PC-9 (cell line): ENCODE results near the gene SOX5. TPM values are rescaled to one million over a fixed set of nuclear protein-coding genes. Genes with fewer than 3 reads are reported as not detected.

Source experiments
- BruUV-seq: library from RNA; stranded (reverse); fragments of 400-500 nt; replicated peaks from 2 replicates; lab custom pipeline; 2021; lab: Mats Ljungman, UMichigan
- CTCF ChIA-PET: fragments of 300-600 bp; sonication (Branson Sonifier 250); formaldehyde crosslinking; loops from one replicate; lab custom pipeline; 2022; ENCODE audit warnings: antibody characterized with exemption; lab: Charles Lee
- POLR2A ChIA-PET: fragments of 300-600 bp; sonication (Branson Sonifier 250); formaldehyde crosslinking; loops from one replicate; lab custom pipeline; 2022; ENCODE audit warnings: antibody characterized with exemption; ENCODE audit not compliant: unreplicated experiment; lab: Charles Lee
- DNase-seq, 2 experiments: peaks; one replicate each; pipeline versions ENCODE4 v3.0.0 to v3.0.0-alpha.2; 2015 to 2022; ENCODE audit warnings: mixed read lengths in 1 of 2
- H2AFZ ChIP-seq: fragments of 200-600 bp; sonication (generic); 2 replicates; pipeline ENCODE4 v1.8.1; 2017; ENCODE audit warnings: antibody characterized with exemption
- H3F3A ChIP-seq: fragments of 200-600 bp; sonication (generic); 2 replicates; pipeline ENCODE4 v1.8.1; 2017; ENCODE audit warnings: antibody characterized with exemption, mild to moderate bottlenecking, low read depth; ENCODE audit not compliant: insufficient read depth
- H3K27ac ChIP-seq: fragments of 200-600 bp; sonication (generic); 2 replicates; pipeline ENCODE4 v1.6.1; 2016; ENCODE audit warnings: mixed run types
- H3K27me3 ChIP-seq: fragments of 200-600 bp; sonication (generic); 2 replicates; pipeline ENCODE4 v1.6.1; 2016; ENCODE audit warnings: low read depth, mixed run types; ENCODE audit not compliant: insufficient read depth
- H3K36me3 ChIP-seq: fragments of 200-600 bp; sonication (generic); 2 replicates; pipeline ENCODE4 v1.6.1; 2016; ENCODE audit warnings: low read depth, mixed run types
- H3K4me1 ChIP-seq: fragments of 200-600 bp; sonication (generic); replicated peaks from 2 replicates; pipeline ENCODE4 v1.6.1; 2016; ENCODE audit warnings: mixed run types; ENCODE audit not compliant: insufficient read depth
- H3K4me2 ChIP-seq: fragments of 200-600 bp; sonication (generic); 2 replicates; pipeline ENCODE4 v1.6.1; 2017; ENCODE audit warnings: mixed run types
- H3K4me3 ChIP-seq: fragments of 200-600 bp; sonication (generic); 2 replicates; pipeline ENCODE4 v1.6.1; 2016; ENCODE audit warnings: mixed run types
- H3K79me2 ChIP-seq: fragments of 200-600 bp; sonication (generic); 2 replicates; pipeline ENCODE4 v1.6.1; 2017; ENCODE audit warnings: low read depth, mixed run types
- H3K9me2 ChIP-seq: fragments of 200-600 bp; sonication (generic); 2 replicates; pipeline ENCODE4 v1.8.1; 2017; ENCODE audit warnings: mild to moderate bottlenecking; ENCODE audit not compliant: insufficient read depth
- H3K9me3 ChIP-seq: fragments of 200-600 bp; sonication (generic); 2 replicates; pipeline ENCODE4 v1.8.1; 2016; ENCODE audit warnings: low read depth; ENCODE audit not compliant: insufficient read depth
- H4K20me1 ChIP-seq: fragments of 200-600 bp; sonication (generic); 2 replicates; pipeline ENCODE4 v1.8.1; 2017; ENCODE audit not compliant: insufficient read depth
- CTCF ChIP-seq: fragments of 200-600 bp; sonication (generic); conservative IDR thresholded peaks from 2 replicates; pipeline ENCODE4 v1.6.1; 2017; ENCODE audit warnings: mixed run types, antibody characterized with exemption, mild to moderate bottlenecking, moderate library complexity
- EZH2 ChIP-seq: fragments of 200-600 bp; sonication (generic); IDR thresholded peaks from 2 replicates; pipeline ENCODE4 v1.8.0; 2017; ENCODE audit warnings: antibody characterized with exemption, low read depth
- intact Hi-C: fragments of 100-400 bp; cut with micrococcal nuclease; formaldehyde crosslinking; loops from one replicate; pipeline ENCODE4 v1.10.0; 2022; ENCODE audit not compliant: unreplicated experiment
- total RNA-seq: library from RNA; stranded (reverse); gene quantifications from 2 replicates; pipeline ENCODE4 v1.2.3, GENCODE V29; 2021

The SOX5 gene
- total RNA-seq, 1 experiment from 2014 or later, result not detected

GRCh38 chr12:23948291-23948690 lies 1.2 kb downstream of the SOX5 start:
- H3K9me3 ChIP-seq, result no peaks in the 10 kb centered on the region
- no peak overlapping the region for H3K4me3 ChIP-seq
- POLR2A ChIA-PET, result no interaction called here
- H3K36me3 ChIP-seq, result no peaks in the 10 kb centered on the region
- H3K4me2 ChIP-seq, result no peak overlapping the region
- H3K79me2 ChIP-seq, result no peaks in the 10 kb centered on the region
- no TSS peak for BruUV-seq
- no peak overlapping the region for H3K27ac ChIP-seq
- TF ChIP-seq CTCF (no peak), EZH2 (no peak)
- H3K9me2 ChIP-seq, result no peaks in the 10 kb centered on the region
- no peaks in the 10 kb centered on the region for H3K4me1 ChIP-seq
- intact Hi-C loops, result no loop called here
- H3K27me3 ChIP-seq, result peaks cover 24% of the 10 kb centered on the region; the same call in 1 of the 2 replicates
- CTCF ChIA-PET, result no interaction called here
- DNase-seq, result no peak
- H3F3A ChIP-seq, result no peaks in the 10 kb centered on the region
- no peak overlapping the region for H2AFZ ChIP-seq
- H4K20me1 ChIP-seq, result no peaks in the 10 kb centered on the region

GRCh38 chr12:23947395-23947794 lies 2.1 kb downstream of the SOX5 start:
- TF ChIP-seq EZH2 (no peak), CTCF (no peak)
- Histone ChIP-seq H3K4me3 (no peak overlapping the region), H3K4me1 (no peaks in the 10 kb centered on the region), H4K20me1 (no peaks in the 10 kb centered on the region), H3K79me2 (no peaks in the 10 kb centered on the region), H3K27ac (no peak overlapping the region), H3K9me2 (no peaks in the 10 kb centered on the region), H3F3A (no peaks in the 10 kb centered on the region), H3K9me3 (no peaks in the 10 kb centered on the region), H2AFZ (no peak overlapping the region), H3K27me3 (peaks cover 24% of the 10 kb centered on the region; the same call in 1 of the 2 replicates), H3K36me3 (no peaks in the 10 kb centered on the region), H3K4me2 (no peak overlapping the region)
- intact Hi-C loops, result no loop called here
- DNase-seq, result no peak
- POLR2A ChIA-PET, result no interaction called here
- CTCF ChIA-PET, result no interaction called here
- no TSS peak for BruUV-seq

GRCh38 chr12:23945249-23945648 lies 4.2 kb downstream of the SOX5 start:
- BruUV-seq, result no TSS peak
- no peaks in the 10 kb centered on the region for H3K79me2 ChIP-seq
- no peak for TF ChIP-seq CTCF
- no peak for TF ChIP-seq EZH2

More at GRCh38 chr12:23945249-23945648, 4.2 kb downstream of the SOX5 start:
- H3K36me3 ChIP-seq, result no peaks in the 10 kb centered on the region
- H3K9me2 ChIP-seq, result no peaks in the 10 kb centered on the region
- no peaks in the 10 kb centered on the region for H3F3A ChIP-seq
- peaks cover 18% of the 10 kb centered on the region; the same call in 1 of the 2 replicates for H3K27me3 ChIP-seq
- DNase-seq, result no peak
- no peak overlapping the region for H3K27ac ChIP-seq
- no peak overlapping the region for H2AFZ ChIP-seq
- H3K4me3 ChIP-seq, result no peak overlapping the region
- ChIA-PET POLR2A (no interaction called here), CTCF (no interaction called here)
- H3K9me3 ChIP-seq, result no peaks in the 10 kb centered on the region
- no peaks in the 10 kb centered on the region for H3K4me1 ChIP-seq
- intact Hi-C loops, result no loop called here
- no peaks in the 10 kb centered on the region for H4K20me1 ChIP-seq
- H3K4me2 ChIP-seq, result no peak overlapping the region
